Measurements from ENCODE around the gene ANKRD23.
A peak's percentile ranks its signal among the peaks of the same experiment; 100 is the strongest.

Gene ANKRD23

DNA sequence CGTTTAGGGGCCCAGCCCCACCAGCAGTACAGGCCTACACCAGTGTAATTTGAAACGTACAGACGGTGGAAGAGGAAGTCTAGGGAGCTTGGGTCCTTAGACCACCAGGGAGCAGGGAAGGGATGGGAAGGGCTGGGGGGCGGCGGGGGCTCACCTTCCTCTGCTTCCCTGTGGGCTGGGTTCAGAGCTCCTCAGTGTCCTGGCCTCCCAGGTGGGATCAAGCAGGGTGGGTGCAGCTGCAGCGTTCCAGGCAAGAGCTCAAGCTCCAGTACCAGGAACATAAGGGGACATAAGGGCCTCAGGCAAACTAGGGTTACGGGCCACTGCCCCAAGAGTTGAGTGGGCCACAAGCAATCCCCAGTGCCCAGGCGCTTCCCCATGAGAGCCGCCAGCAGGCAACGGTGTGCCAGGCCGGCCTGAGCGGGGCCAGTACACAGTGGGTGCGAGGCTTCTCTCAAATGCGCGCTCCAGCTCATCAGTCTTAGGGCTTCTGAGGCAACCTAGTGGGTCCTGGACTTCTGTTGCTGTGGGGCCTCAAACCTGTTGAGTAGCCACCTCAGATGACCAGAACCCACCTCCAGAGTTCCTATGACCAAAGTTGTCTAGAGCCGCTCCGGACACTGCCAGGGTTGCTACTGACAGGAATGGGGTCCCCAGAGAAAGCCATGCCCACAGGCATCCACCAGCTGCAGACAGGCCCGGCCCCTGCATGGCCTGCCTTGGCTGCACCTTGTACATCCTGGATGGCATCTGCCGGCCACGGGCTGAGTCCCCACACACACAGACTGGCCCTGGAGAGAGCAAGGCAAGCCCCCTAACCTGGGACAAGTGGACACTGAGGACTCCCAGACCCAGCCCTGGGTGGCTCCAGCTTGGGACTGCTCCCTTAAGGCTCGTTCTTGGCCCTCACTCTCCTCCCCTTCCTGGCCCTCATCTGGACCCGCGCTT is 5.2 kb downstream of the ANKRD23 start:
- no peak for DNase-seq (ENCODE audit: low read depth)

- DNase-seq (ENCODE audit: low read depth), result no peak
Measured at GRCh38 chr2:96837575-96837974, 6.2 kb downstream of the ANKRD23 start.

GRCh38 chr2:96835830-96836229 is 8.0 kb downstream of the ANKRD23 start:
- no peak for DNase-seq (ENCODE audit: low read depth)

- peak; percentile 23 for DNase-seq (ENCODE audit: low read depth)
Measured at GRCh38 chr2:96832754-96833507, 10.9 kb downstream of the ANKRD23 start.

GRCh38 chr2:96832408-96832753 is 11.4 kb downstream of the ANKRD23 start:
- DNase-seq (ENCODE audit: low read depth), result no peak

GRCh38 chr2:96831679-96832078 is 12.1 kb downstream of the ANKRD23 start:
- no peak for DNase-seq (ENCODE audit: low read depth)

DNA sequence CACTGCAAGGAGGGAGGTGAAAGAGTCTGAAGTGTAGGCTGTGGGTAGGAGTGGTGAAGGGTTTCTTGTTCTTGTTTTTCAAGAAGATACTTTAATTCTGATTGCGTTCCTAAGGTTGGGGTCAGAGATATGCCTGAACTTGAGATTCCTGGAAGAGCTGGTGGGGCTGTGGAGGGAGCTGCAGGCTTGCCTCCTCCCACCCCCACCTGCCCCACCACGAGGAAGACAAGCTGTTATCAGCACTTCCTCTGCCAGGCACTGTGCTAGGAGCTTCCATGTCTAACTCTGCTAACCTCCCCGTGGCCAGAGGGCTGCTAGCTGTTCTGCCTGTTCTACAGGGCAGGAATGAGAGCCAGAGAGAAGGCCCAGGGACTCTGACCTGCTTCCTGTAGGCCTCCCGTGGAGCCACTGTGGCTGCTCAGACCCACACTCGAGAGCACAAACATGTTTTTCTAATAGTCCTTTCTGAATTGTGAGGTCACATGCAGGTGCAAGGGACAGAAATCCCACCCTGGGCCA is 13.7 kb downstream of the ANKRD23 start:
- DNase-seq (ENCODE audit: low read depth), result no peak

DNA sequence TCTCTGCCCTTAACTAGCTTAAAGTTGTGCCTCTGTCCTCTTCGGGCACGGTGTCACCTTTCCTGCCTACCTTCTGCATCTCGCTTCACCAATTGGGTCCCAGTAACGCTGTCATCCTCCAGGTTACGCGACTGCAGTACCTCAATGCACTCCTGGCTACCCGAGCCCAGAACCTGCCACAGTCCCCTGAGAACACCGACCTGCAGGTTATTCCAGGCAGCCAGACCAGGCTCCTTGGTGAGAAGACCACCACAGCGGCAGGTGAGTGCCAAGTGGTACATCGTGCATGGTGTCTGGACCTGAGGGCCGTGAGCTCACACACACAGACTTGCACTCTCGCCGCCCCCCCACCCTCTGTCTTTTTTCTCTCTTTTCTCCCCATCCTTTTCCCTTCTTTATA is 14.9 kb downstream of the ANKRD23 start:
- no peak for DNase-seq (ENCODE audit: low read depth)

DNA sequence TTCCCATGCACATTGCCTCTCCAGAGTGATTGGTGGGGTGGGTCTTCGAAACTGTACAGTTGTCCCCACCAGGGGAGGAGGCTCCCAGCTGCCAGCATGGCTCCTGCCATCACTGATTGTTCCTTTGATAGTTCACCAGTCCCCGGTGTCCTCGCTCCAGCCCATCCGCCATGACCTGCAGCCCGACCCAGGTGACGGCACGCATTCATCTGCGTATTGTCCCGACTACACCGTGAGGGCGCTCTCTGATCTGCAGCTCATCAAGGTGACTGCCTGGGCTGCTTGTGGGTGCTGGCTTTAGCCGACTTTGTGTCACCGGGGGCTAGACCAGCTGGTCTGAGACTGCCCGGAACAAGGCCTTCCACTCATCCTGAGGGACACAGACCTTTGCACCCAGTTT is 15.4 kb downstream of the ANKRD23 start:
- DNase-seq (ENCODE audit: low read depth), result no peak

DNA sequence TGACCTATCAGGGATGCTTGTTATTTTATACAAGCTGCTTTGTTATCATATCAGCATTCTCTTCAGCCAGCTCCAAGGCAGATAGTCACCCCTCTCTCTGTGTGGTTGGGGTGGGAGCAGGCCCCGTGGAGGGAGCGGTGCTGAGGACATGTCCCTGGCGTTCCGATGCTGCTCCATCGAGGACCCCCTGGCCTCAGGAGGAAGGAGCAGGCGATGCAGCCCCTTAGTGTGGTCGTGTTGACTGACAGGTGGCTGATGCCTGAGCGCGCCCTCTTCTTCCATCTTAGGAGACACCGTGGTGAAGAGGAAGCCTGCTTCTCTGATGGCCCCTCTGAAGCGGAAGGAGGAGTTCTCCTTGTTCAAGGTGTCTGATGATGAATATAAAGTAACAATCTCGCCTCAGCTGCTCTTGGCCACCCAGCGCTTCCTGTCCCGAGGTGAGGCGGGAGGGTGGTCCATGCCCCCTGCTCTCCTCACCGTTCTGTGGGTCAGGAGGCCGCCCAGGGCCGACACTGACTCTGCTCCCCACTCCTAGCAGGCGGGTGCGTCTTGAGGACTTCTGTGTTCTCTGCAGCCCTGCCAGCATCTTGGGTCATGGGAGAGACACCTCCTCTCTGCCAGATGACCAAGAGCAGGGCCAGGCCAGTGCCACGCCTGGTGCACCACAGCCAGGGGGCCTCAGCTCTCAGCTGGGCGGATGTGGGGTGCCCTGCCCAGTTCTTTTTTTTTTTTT is 17.1 kb downstream of the ANKRD23 start:
- no peak for DNase-seq (ENCODE audit: low read depth)

DNA sequence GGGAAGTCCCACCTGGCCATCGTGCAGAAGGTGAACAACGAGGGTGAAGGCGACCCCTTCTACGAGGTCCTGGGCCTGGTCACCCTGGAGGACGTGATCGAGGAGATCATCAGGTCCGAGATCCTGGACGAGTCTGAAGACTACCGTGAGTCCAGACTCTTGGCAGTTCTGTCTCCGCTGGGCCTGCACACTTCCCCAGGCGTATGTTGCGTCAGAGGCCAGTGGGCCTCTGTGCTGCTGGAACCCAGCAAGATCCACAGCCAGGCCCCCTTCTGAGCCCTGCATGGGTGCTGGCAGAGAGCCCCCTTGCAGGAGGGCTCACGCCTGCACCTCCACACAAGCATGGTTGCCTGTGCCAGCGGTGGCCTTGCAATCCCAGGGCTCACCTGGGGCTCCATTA is 18.8 kb downstream of the ANKRD23 start:
- DNase-seq (ENCODE audit: low read depth), result no peak

GRCh38 chr2:96824079-96824870 is 19.5 kb downstream of the ANKRD23 start:
- DNase-seq (ENCODE audit: low read depth), result no peak

DNA sequence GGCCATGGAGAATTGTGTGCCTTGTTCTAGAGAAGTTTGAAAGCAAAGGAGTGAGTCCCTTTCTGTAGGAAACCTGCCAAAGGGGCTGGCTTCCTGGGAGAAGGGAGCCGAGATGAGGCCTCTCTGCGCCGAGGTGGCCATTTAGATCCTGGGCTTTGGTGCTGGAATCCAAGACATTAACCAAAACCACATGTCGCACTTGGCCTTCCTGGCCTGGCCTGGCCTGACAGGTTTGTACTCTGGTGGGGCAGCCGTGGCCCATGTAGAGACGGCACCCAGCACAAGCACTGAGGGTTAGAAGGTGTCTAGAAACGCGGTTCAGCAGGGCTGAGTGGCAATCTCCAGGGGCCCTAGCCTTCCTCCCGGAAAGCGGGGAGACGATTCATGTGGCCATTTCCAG is 20.6 kb downstream of the ANKRD23 start:
- no peak for DNase-seq (ENCODE audit: low read depth)

DNA sequence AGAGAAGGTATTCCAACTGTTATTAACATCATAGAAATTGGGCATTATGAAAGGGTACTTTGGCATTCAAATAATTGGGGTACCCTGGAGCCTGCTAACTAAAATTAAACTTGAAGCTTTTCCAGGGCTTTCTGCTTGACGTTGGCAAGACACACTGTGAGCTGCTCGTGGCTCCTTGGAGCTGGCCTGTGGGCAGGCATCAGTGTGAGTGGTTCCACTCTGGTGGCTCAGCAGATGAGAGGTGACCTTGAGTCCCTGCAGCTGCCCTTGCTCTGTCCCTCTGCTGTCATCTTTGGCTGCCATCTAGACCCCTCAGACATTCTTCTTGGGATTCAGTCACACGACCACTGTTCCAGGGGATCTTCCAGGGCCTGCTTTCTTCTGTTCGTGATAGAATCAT is 21.0 kb downstream of the ANKRD23 start:
- DNase-seq (ENCODE audit: low read depth), result no peak

GRCh38 chr2:96821113-96821675 is 22.6 kb downstream of the ANKRD23 start:
- DNase-seq (ENCODE audit: low read depth), result no peak

- no peak for DNase-seq (ENCODE audit: low read depth)
Measured at GRCh38 chr2:96819876-96820511, 23.8 kb downstream of the ANKRD23 start.

GRCh38 chr2:96819128-96819875 is 24.5 kb downstream of the ANKRD23 start:
- DNase-seq (ENCODE audit: low read depth), result no peak

DNA sequence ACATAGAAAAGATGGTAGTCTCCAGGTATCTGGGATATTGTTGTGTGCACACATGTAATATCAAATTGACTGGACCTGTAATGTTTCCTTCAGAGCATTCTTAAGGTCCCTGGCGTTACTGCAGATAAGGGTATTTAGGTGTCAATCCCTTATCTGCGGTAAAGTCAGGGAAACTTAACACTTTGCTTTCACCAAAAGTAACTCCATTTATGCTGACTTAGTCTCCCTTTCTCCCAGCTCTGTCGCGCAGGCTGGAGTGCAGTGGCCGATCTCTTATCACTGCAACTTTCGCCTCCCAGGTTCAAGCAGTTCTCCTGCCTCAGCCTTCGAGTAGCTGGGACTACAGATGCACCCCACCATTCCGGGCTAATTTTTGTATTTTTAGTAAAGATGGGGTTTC is 25.9 kb downstream of the ANKRD23 start:
- no peak for DNase-seq (ENCODE audit: low read depth)

- DNase-seq (ENCODE audit: low read depth), result no peak
Measured at GRCh38 chr2:96816836-96817702, 26.8 kb downstream of the ANKRD23 start.
